CD14-positive monocyte (primary cell): ENCODE measurements around the gene HIBADH. TPM values are rescaled to one million over a fixed set of nuclear protein-coding genes. Genes with fewer than 3 reads are reported as not detected.
"Not testable (repeated sequence)": the region's sequence is repeated elsewhere in the genome, so short reads cannot be mapped to it uniquely, and the experiment has no call there.

ENCODE experiments used
- DNase-seq, 3 donors: peaks; one replicate each; pipeline ENCODE4 v3.0.0-alpha.2; 2011 to 2022
- H2AFZ ChIP-seq: 2 replicates; pipeline ENCODE4 v1.6.0; 2012; ENCODE audit warnings: mild to moderate bottlenecking, low read depth, low read length, inconsistent platforms; ENCODE audit not compliant: insufficient read depth, poor library complexity, severe bottlenecking
- H3K27ac ChIP-seq, 2 donors: 1 replicate in 1 of 2; 2 replicates in 1 of 2; pipeline ENCODE4 v1.5.1; 2012 to 2013; ENCODE audit warnings: low read length in 2 of 2, control low read depth in 1 of 2, inconsistent platforms in 1 of 2, low read depth in 1 of 2, mild to moderate bottlenecking in 1 of 2
- H3K27me3 ChIP-seq, 2 donors: one replicate each; pipeline versions ENCODE4 v1.6.0 to v1.6.1; 2011 to 2013; ENCODE audit warnings: low read length in 2 of 2; ENCODE audit not compliant: control insufficient read depth in 2 of 2, insufficient read depth in 2 of 2
- H3K36me3 ChIP-seq, 2 donors: replicated peaks in 1 of 2; 1 replicate in 1 of 2; 2 replicates in 1 of 2; pipeline versions ENCODE4 v1.5.1 to v1.6.1; 2012 to 2013; ENCODE audit warnings: low read length in 2 of 2, control low read depth in 1 of 2, inconsistent platforms in 1 of 2, mild to moderate bottlenecking in 1 of 2; ENCODE audit not compliant: insufficient read depth in 2 of 2, control insufficient read depth in 1 of 2
- H3K4me1 ChIP-seq, 2 donors: 1 replicate in 1 of 2; 2 replicates in 1 of 2; pipeline versions ENCODE4 v1.5.1 to v1.6.1; 2012 to 2013; ENCODE audit warnings: low read length in 2 of 2, control low read depth in 1 of 2, inconsistent platforms in 1 of 2, mild to moderate bottlenecking in 1 of 2, moderate library complexity in 1 of 2; ENCODE audit not compliant: insufficient read depth in 2 of 2, control insufficient read depth in 1 of 2
- H3K4me2 ChIP-seq: replicated peaks from 2 replicates; pipeline ENCODE3; 2012; ENCODE audit warnings: low read length, moderate library complexity, mild to moderate bottlenecking; ENCODE audit not compliant: poor library complexity, severe bottlenecking; ENCODE audit errors: extremely low read depth
- H3K4me3 ChIP-seq, 3 experiments: fragments of 200-600 bp in 1 of 3; sonication (generic) in 1 of 3; replicated peaks in 1 of 3; 1 replicate in 2 of 3; 2 replicates in 1 of 3; pipeline ENCODE4 v1.5.1; 2011 to 2013; ENCODE audit warnings: low read length in 3 of 3, mild to moderate bottlenecking in 3 of 3, control low read depth in 2 of 3, low read depth in 2 of 3, inconsistent platforms in 1 of 3, moderate library complexity in 1 of 3
- H3K79me2 ChIP-seq: 2 replicates; pipeline ENCODE4 v1.6.0; 2012; ENCODE audit warnings: mild to moderate bottlenecking, control low read depth, inconsistent platforms, low read length, moderate library complexity; ENCODE audit not compliant: insufficient read depth
- H3K9ac ChIP-seq: 2 replicates; pipeline ENCODE4 v1.6.0; 2017; ENCODE audit warnings: low read length, mild to moderate bottlenecking; ENCODE audit not compliant: insufficient read depth, poor library complexity, severe bottlenecking
- H3K9me3 ChIP-seq, 2 donors: replicated peaks in 1 of 2; 1 replicate in 1 of 2; 2 replicates in 1 of 2; pipeline versions ENCODE4 v1.5.1 to v1.6.1; 2012 to 2013; ENCODE audit warnings: low read length in 2 of 2, control low read depth in 1 of 2; ENCODE audit not compliant: control insufficient read depth in 1 of 2, insufficient read depth in 1 of 2
- H4K20me1 ChIP-seq: 2 replicates; pipeline ENCODE4 v1.6.0; 2012; ENCODE audit warnings: mild to moderate bottlenecking, low read length, control low read depth, moderate library complexity; ENCODE audit not compliant: insufficient read depth
- H3K27ac Mint-ChIP-seq, 7 donors: one replicate each; pipeline ENCODE4 v1.8.0; 2020; ENCODE audit warnings: mild to moderate bottlenecking in 7 of 7, mixed read lengths in 7 of 7, moderate library complexity in 6 of 7, inconsistent platforms in 2 of 7
- H3K27me3 Mint-ChIP-seq, 3 donors: one replicate each; pipeline ENCODE4 v1.8.0; 2021 to 2022; ENCODE audit warnings: low read depth in 3 of 3, mild to moderate bottlenecking in 3 of 3, mixed read lengths in 3 of 3, moderate library complexity in 3 of 3, inconsistent platforms in 1 of 3
- H3K36me3 Mint-ChIP-seq, 2 donors: one replicate each; pipeline ENCODE4 v1.8.0; 2020; ENCODE audit warnings: mixed read lengths in 2 of 2, inconsistent platforms in 1 of 2, mild to moderate bottlenecking in 1 of 2
- H3K4me1 Mint-ChIP-seq: one replicate; pipeline ENCODE4 v1.8.0; 2020; ENCODE audit warnings: mild to moderate bottlenecking, mixed read lengths
- H3K4me3 Mint-ChIP-seq, 2 donors: one replicate each; pipeline ENCODE4 v1.8.0; 2020; ENCODE audit warnings: mild to moderate bottlenecking in 2 of 2, mixed read lengths in 2 of 2, moderate library complexity in 1 of 2
- H3K9me3 Mint-ChIP-seq, 7 donors: one replicate each; pipeline ENCODE4 v1.8.0; 2020 to 2022; ENCODE audit warnings: mixed read lengths in 7 of 7, mild to moderate bottlenecking in 6 of 7, moderate library complexity in 6 of 7, inconsistent platforms in 2 of 7
- CTCF ChIP-seq: fragments of 200-600 bp; IDR thresholded peaks from one replicate; pipeline ENCODE4 v1.8.0; 2022; ENCODE audit warnings: antibody characterized with exemption, mild to moderate bottlenecking
- WGBS: methylation state at CpG from one replicate; pipeline ENCODE4 v1.1.5; 2013; ENCODE audit warnings: missing lambda C conversion rate; ENCODE audit not compliant: insufficient coverage; 5-methylcytosine and 5-hydroxymethylcytosine counted together
- intact Hi-C, 2 donors: fragments of 100-400 bp; cut with micrococcal nuclease; formaldehyde crosslinking; loops; one replicate each; pipeline versions ENCODE4 v1.15.0 to v1.15.1; 2023
- polyA plus RNA-seq, 3 donors: library from polyadenylated mRNA; depleted of rRNA in 1 of 3; unstranded in 2 of 3; stranded (reverse) in 1 of 3; fragments of 300-500 nt in 2 of 3; fragments of >200 nt in 1 of 3; fragmentation: Illumina TruSeq in 2 of 3; gene quantifications; 1 replicate in 2 of 3; 2 replicates in 1 of 3; pipeline ENCODE4 v1.2.3, GENCODE V29; 2012 to 2021

The HIBADH gene
- polyA plus RNA-seq, 3 donors = 8.9 to 29.1 (median 26.5) TPM

DNA sequence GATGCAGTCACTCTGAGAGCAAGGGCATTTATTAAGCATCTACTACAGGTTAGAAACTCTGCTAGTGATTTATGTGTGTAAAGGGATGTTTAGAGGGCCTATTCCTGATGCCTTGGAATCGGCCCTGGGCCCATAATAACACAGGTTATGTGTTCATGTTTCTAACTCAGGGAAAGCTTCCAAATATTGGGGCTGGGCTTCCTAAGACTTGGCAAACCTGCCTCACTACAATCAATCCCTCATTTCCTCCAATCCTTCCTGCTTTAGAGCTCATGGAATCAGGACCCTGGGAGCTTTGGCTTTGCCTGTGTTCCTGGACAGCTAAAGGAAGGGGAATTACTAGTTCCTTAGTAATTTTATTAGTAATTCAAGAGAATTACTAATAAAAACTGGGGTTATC, 148.8 kb downstream of the HIBADH start:
- intact Hi-C loops = no loop called here
- WGBS = no CpG with 5 or more reads among the region's 1 CpG
- no peak overlapping the region for H3K4me3 ChIP-seq
- peaks cover 0 to 2% (median 0%) of the 10 kb centered on the region in 7 donors for H3K9me3 Mint-ChIP-seq
- no peak overlapping the region for H3K9ac ChIP-seq
- DNase-seq = no peak
- no peaks in the 10 kb centered on the region for H4K20me1 ChIP-seq
- H3K36me3 ChIP-seq = no peaks in the 10 kb centered on the region
- H3K4me2 ChIP-seq = no peak overlapping the region
- no peaks in the 10 kb centered on the region for H3K79me2 ChIP-seq
- no peak overlapping the region for H3K4me3 Mint-ChIP-seq
- H3K27ac Mint-ChIP-seq = no peak overlapping the region
- no peak for TF ChIP-seq CTCF
- H2AFZ ChIP-seq = no peak overlapping the region
- H3K4me1 Mint-ChIP-seq = no peaks in the 10 kb centered on the region
- no peaks in the 10 kb centered on the region for H3K9me3 ChIP-seq
- H3K36me3 Mint-ChIP-seq = no peaks in the 10 kb centered on the region
- H3K4me1 ChIP-seq = no peaks in the 10 kb centered on the region
- H3K27ac ChIP-seq = no peak overlapping the region
- H3K27me3 ChIP-seq = no peaks in the 10 kb centered on the region
- peaks cover 0 to 6% (median 6%) of the 10 kb centered on the region in 3 donors for H3K27me3 Mint-ChIP-seq

DNA sequence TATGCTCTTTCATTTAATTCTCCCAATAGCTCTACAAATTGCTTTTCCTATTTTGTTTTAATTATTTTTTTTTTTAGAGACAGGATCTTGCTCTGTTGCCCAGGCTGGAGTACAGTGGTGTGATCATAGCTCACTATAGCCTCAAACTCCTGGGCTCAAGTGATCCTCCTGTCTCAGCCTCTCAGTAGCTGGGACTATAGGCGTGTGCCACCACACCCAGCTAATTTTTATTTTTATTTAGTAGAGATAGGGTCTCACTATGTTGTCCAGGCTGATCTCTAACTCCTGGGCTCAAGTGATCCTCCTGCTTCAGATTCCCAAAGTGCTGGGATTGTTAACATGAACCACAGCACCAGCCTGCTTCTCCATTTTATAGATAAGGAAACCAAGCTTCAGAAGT, 151.3 kb downstream of the HIBADH start:
- H3K4me2 ChIP-seq = not testable (repeated sequence)

More for the DNA sequence above, 151.3 kb downstream of the HIBADH start:
- H4K20me1 ChIP-seq, H3K4me3 ChIP-seq, H3K9me3 ChIP-seq, H3K27me3 ChIP-seq, H3K27ac Mint-ChIP-seq, H3K9ac ChIP-seq, H3K27ac ChIP-seq, H3K36me3 ChIP-seq, intact Hi-C loops, DNase-seq, H3K4me1 Mint-ChIP-seq, H3K27me3 Mint-ChIP-seq, H3K4me1 ChIP-seq, H3K4me3 Mint-ChIP-seq, H2AFZ ChIP-seq, H3K79me2 ChIP-seq, H3K36me3 Mint-ChIP-seq: not testable (repeated sequence)
- H3K9me3 Mint-ChIP-seq = peaks cover 0 to 12% (median 4%) of the 10 kb centered on the region in 7 donors
- no CpG with 5 or more reads among the region's 1 CpG for WGBS
